Activated CD4-positive, CD25-positive, alpha-beta regulatory T cell (primary cell): ENCODE data around the gene SLC25A33.

Experiments
- DNase-seq, 4 experiments: peaks; one replicate each; lab custom pipeline; 2025; lab: John Stamatoyannopoulos, UW

SLC25A33 gene

GRCh38 chr1:9588551-9589143 is 49.4 kb downstream of the SLC25A33 start, which contains the start of gene TMEM201:
Gene TMEM201 (plus strand): TSS chr1:9588911. CDS start chr1:9588931, 20 bp downstream.
- peak; percentile 78 to 96 (median 92) for DNase-seq

GRCh38 chr1:9589144-9589718 is 50.0 kb downstream of the SLC25A33 start:
- DNase-seq: peak in 1 of 4 experiments; percentile 26

GRCh38 chr1:9589719-9590157 is 50.5 kb downstream of the SLC25A33 start:
- DNase-seq: no peak

- no peak for DNase-seq
Measured at GRCh38 chr1:9590201-9590600, 50.9 kb downstream of the SLC25A33 start.

- no peak for DNase-seq
Measured at GRCh38 chr1:9590945-9591668, 51.8 kb downstream of the SLC25A33 start.

- no peak for DNase-seq
Measured at GRCh38 chr1:9591669-9592509, 52.6 kb downstream of the SLC25A33 start.

- no peak for DNase-seq
Measured at GRCh38 chr1:9592510-9593075, 53.3 kb downstream of the SLC25A33 start.

GRCh38 chr1:9593147-9593491 is 53.9 kb downstream of the SLC25A33 start:
- no peak for DNase-seq

- DNase-seq: no peak
Measured at GRCh38 chr1:9593492-9594465, 54.5 kb downstream of the SLC25A33 start.

GRCh38 chr1:9594471-9595155 is 55.3 kb downstream of the SLC25A33 start:
- DNase-seq: no peak

GRCh38 chr1:9595156-9595967 is 56.1 kb downstream of the SLC25A33 start:
- no peak for DNase-seq

- no peak for DNase-seq
Measured at GRCh38 chr1:9595968-9596340, 56.7 kb downstream of the SLC25A33 start.

GRCh38 chr1:9596415-9597123 is 57.3 kb downstream of the SLC25A33 start:
- no peak for DNase-seq

- no peak for DNase-seq
Measured at GRCh38 chr1:9597361-9598315, 58.4 kb downstream of the SLC25A33 start.

GRCh38 chr1:9598316-9598700 is 59.0 kb downstream of the SLC25A33 start:
- no peak for DNase-seq

GRCh38 chr1:9599741-9600140 is 60.5 kb downstream of the SLC25A33 start:
- DNase-seq: no peak
